T-helper 1 cell treated with Interleukin-12 subunit alpha and Interleukin-12 subunit beta and Interleukin-4 antibody, amounts not matched to agents 30 μg/mL and 1 μg/mL, for 36 hours (primary cell): Measurements from ENCODE around the gene TNFRSF14.
"Not testable (repeated sequence)": the region's sequence is repeated elsewhere in the genome, so short reads cannot be mapped to it uniquely, and the experiment has no call there.

ENCODE experiments used
- H3K27ac Mint-ChIP-seq: one replicate; pipeline ENCODE4 v1.8.0; 2021; ENCODE audit warnings: mild to moderate bottlenecking, mixed read lengths
- H3K27me3 Mint-ChIP-seq: one replicate; pipeline ENCODE4 v1.8.0; 2021; ENCODE audit warnings: low read depth, mixed read lengths
- H3K36me3 Mint-ChIP-seq: one replicate; pipeline ENCODE4 v1.8.0; 2021; ENCODE audit warnings: low read depth, mixed read lengths
- H3K4me1 Mint-ChIP-seq: one replicate; pipeline ENCODE4 v1.8.0; 2021; ENCODE audit warnings: low read depth, mixed read lengths
- H3K4me3 Mint-ChIP-seq: one replicate; pipeline ENCODE4 v1.8.0; 2021; ENCODE audit warnings: mild to moderate bottlenecking, moderate library complexity, mixed read lengths
- H3K9me3 Mint-ChIP-seq: one replicate; pipeline ENCODE4 v1.8.0; 2021; ENCODE audit warnings: mixed read lengths

TNFRSF14 gene

DNA sequence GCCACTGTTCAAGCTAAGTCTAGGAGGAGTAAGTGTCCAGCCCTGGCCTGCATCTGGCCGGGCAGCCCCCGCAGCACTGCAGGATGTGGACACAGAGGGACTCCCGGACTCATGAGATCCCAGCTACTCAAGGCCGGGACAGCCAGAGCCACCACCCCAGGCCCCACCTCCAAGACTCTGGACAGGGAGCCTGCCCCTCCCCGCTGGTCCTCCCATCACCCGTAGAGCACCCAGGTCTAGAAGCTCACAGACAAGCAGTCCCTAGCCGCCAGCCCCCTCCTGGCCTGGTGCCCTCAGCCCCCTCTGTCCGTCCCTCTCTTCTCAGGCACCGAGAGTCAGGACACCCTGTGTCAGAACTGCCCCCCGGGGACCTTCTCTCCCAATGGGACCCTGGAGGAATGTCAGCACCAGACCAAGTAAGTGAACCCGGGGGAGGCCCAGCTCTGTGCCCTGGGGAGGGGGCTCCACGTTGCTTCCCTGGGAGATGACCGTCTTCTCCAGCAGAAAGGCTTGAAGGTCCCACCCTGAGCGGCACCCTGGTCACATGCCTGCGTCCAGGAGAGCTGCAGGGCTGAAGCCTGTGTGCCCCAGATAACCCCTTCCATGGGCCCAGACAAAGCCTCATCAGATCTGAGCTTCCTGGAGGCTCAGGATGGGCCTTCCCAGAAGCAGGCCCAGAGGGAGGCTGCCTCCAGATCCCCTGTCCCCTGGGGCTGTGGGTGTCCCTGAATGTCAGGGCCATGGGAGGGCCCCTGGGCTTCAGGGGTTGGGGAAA is 4.3 kb downstream of the TNFRSF14 start:
- H3K27me3 Mint-ChIP-seq: no peaks in the 10 kb centered on the region
- peaks cover 9% of the 10 kb centered on the region for H3K4me1 Mint-ChIP-seq
- H3K4me3 Mint-ChIP-seq: no peak overlapping the region
- H3K27ac Mint-ChIP-seq: no peak overlapping the region
- H3K36me3 Mint-ChIP-seq: peaks cover 23% of the 10 kb centered on the region
- H3K9me3 Mint-ChIP-seq: no peaks in the 10 kb centered on the region

DNA sequence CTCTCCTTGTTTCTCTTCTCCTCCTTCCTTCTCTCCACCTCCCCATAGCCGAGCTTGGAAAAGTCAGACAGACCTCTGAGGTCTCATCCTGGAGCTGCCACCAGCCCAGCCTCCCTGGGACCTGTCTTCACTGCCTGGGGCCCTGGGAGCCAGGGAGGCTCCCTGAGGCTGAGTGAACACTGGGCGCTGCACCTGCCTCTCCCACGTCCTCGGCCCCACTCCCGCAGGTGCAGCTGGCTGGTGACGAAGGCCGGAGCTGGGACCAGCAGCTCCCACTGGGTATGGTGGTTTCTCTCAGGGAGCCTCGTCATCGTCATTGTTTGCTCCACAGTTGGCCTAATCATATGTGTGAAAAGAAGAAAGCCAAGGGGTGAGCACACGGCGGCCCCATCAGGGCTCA is 5.3 kb downstream of the TNFRSF14 start:
- Mint-ChIP-seq H3K4me3 (peak overlapping the region; percentile 22), H3K36me3 (peaks cover 20% of the 10 kb centered on the region), H3K27ac (no peak overlapping the region), H3K27me3 (no peaks in the 10 kb centered on the region), H3K4me1 (peaks cover 5% of the 10 kb centered on the region), H3K9me3 (no peaks in the 10 kb centered on the region)

DNA sequence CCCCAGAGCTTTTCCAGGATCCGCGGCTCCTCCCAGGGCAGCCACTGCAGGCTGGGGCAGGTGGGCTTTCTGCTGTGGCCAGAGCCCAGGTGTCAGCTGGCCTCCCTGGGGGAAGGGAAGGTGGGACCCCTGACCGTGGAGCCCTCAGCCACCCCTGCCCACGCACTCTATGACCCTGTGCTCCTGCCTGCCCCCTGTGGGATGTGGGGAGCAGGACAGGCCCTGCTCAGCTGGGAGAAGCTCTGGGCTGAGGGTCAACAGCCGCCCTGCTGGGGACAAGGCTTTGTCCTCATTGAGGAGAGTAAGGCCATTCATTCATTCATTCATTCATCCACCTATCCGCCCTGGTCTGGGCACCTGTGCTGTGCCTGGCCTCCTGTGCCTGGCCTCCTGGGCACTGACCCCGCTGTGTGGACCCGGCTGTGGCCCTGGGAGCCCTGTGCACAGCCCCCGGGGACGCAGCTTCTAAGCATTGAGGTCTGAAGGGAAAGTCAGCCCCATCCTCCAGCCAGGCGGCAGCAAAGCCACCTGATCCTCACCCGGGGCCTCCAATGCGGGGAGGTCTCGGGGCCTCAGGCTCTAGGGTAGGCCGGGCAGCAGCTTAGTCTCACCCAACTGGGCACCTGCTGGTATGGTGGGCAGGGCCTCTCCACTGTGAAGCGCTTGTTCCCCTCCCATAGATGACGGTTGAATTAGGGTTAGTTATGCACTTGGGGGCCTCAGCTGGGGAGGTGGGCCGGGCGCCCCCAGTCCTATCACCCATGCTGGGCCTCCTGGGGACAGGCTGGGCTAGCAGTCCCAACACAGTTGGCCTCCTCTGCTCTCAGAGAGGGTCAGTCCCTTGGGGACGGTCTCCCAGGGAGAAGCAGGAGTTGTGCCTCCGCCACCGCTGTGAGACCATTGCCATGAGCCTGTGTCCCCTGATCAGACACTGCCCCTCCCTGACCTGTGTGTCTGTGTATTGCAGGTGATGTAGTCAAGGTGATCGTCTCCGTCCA is 6.0 kb downstream of the TNFRSF14 start:
- no peak overlapping the region for H3K27ac Mint-ChIP-seq
- peaks cover 16% of the 10 kb centered on the region for H3K36me3 Mint-ChIP-seq
- peaks cover 5% of the 10 kb centered on the region for H3K4me1 Mint-ChIP-seq
- H3K4me3 Mint-ChIP-seq: no peak overlapping the region
- H3K9me3 Mint-ChIP-seq: no peaks in the 10 kb centered on the region
- H3K27me3 Mint-ChIP-seq: no peaks in the 10 kb centered on the region

DNA sequence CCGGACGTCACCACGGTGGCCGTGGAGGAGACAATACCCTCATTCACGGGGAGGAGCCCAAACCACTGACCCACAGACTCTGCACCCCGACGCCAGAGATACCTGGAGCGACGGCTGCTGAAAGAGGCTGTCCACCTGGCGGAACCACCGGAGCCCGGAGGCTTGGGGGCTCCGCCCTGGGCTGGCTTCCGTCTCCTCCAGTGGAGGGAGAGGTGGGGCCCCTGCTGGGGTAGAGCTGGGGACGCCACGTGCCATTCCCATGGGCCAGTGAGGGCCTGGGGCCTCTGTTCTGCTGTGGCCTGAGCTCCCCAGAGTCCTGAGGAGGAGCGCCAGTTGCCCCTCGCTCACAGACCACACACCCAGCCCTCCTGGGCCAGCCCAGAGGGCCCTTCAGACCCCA is 7.0 kb downstream of the TNFRSF14 start:
- H3K4me1 Mint-ChIP-seq: peaks cover 3% of the 10 kb centered on the region
- H3K27ac Mint-ChIP-seq: no peak overlapping the region
- peaks cover 10% of the 10 kb centered on the region for H3K36me3 Mint-ChIP-seq
- H3K27me3 Mint-ChIP-seq: no peaks in the 10 kb centered on the region
- no peak overlapping the region for H3K4me3 Mint-ChIP-seq
- no peaks in the 10 kb centered on the region for H3K9me3 Mint-ChIP-seq

DNA sequence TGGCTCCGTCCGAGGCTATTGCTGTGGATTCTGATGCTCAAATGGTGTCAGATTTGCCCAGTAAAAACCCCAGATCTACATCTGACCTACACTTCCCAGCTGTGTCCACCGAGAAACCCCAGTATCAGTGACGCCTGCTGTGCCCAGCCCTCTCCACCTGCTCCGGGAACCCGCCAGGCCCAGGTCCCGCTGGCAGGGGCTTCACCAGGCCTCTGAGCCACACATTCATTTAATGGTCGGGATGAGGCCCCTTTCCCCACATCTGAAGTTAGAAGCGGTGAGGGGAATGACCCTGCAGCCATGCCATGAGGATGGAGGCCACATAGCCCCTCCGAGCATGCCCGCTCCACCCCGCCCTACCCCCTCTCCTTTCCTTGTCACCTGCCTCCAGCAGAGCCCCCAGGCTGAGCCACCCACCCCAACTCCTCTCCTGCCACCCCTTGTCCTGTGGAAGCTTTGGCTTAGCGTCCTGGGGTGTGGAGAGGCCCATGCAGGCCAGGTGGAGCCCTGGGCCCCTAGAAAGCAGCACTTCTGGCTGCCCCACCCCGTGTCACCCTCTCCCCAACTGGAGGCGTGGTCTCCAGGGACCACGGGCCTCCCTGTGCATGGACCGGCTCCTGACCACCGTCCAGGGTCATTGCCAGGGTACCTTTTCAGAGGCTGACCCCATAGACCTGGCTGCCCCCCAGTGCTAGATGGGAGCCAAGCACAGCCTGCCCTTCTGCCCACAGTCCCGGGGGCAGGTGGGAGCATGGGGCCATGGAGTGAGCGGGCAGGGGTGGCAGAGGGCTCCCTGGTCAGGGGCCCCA is 8.0 kb downstream of the TNFRSF14 start:
- H3K9me3 Mint-ChIP-seq: no peaks in the 10 kb centered on the region

DNA sequence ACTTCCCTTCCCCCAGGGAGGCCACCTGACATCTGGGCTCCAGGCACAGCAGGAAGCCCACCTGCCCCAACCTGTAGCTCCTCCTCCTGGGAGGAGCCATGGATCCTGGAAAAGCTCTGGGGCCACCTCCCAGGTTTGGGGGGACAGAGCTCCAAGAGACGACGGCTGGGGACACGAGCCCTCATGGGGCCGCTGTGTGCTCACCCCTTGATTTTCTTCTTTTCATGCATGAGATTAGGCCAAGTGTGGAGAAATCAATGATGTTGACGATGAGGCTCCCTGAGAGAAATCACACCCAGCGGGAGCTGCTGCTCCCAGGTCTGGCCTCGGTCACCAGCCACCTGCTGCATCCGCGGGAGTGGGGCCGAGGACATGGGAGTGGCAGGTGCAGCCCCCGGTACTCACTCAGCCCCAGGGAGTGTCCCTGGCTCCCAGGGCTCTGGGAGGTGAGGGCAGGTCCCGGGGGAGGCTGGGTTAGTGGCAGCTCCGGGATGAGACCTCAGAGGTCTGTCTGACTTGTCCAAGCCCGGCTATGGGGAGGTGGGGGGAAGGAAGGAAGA is 8.7 kb downstream of the TNFRSF14 start:
- H3K27me3 Mint-ChIP-seq: no peaks in the 10 kb centered on the region
- H3K36me3 Mint-ChIP-seq: peaks cover 7% of the 10 kb centered on the region
- peak overlapping the region; percentile 65 for H3K27ac Mint-ChIP-seq
- H3K4me1 Mint-ChIP-seq: no peaks in the 10 kb centered on the region
- no peak overlapping the region for H3K4me3 Mint-ChIP-seq
- H3K9me3 Mint-ChIP-seq: no peaks in the 10 kb centered on the region

More for the DNA sequence above, 8.0 kb downstream of the TNFRSF14 start:
- Mint-ChIP-seq H3K27me3 (no peaks in the 10 kb centered on the region), H3K27ac (no peak overlapping the region), H3K4me3 (no peak overlapping the region), H3K36me3 (peaks cover 6% of the 10 kb centered on the region), H3K4me1 (no peaks in the 10 kb centered on the region)

DNA sequence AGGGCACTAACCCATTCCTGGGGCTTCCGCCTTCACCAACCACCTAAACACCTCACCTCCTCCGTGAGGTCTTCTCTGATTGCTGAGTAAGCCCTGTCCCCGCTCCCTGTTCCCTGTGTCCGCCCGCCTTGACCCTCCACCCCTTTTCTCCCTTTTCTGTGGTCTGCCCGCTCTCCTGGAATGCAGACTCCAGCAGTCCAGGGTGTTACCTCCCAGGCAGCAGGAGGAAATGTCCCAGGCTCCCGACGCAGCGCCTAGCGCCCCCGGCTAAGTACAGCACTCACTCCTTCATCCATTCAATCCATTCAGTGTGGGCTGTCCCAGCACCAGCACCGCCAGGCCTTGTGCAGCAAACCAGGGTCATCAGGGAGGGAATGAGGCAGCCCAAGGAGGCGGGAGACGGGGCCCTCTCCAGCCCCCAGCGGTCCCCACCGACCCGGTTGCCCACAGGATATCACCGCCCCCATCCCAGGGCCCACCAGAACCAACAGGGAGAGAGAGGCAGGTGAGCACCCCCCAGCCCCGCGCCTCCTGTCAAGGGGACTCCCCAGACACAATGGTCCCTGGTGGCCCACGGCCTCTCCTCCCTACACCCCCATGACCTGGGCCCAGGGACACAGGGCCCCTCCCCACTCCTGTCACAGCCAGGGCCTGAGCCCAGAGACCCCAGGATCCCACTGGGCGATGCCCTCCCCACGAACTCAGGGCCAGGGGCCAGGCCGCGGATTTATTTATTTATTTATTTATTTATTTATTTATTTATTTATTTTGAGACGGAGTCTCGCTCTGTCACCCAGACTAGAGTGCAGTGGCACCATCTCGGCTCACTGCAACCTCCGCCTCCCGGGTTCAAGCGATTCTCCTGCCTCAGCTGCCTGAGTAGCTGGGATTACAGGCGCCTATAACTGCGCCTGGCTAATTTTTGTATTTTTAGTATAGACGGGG is 10.2 kb downstream of the TNFRSF14 start:
- no peaks in the 10 kb centered on the region for H3K4me1 Mint-ChIP-seq
- no peaks in the 10 kb centered on the region for H3K27me3 Mint-ChIP-seq
- peaks cover 6% of the 10 kb centered on the region for H3K9me3 Mint-ChIP-seq
- no peak overlapping the region for H3K27ac Mint-ChIP-seq
- no peak overlapping the region for H3K4me3 Mint-ChIP-seq
- H3K36me3 Mint-ChIP-seq: peaks cover 10% of the 10 kb centered on the region

DNA sequence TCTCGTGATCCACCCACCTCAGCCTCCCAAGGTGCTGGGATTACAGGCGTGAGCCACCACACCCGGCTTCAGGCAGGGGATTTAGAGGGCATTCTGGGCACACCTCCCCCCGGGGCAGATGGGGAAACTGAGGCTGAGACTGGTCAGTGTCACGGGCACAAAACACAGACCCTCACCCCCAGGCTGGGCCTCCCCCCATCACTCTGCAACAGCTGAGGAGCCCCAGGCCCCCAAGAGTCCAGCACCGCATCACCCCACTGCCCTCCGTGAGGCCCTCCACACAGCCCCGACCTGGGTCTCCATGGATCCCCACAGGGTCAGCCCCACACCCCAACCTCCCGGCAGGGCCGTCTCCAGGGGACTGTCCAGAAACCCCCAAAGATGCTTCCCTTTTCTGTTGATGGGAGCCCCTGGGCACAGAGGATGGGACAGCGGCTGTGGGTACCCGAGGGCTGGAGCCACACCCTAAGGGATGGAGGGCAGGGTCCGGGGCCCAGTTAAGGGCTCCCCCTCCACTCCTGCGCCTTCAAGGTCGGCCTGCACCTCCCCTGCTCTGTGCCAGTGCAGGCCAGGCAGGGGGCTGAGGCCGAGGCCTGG is 11.0 kb downstream of the TNFRSF14 start:
- no peak overlapping the region for H3K4me3 Mint-ChIP-seq
- no peaks in the 10 kb centered on the region for H3K27me3 Mint-ChIP-seq
- no peak overlapping the region for H3K27ac Mint-ChIP-seq
- no peaks in the 10 kb centered on the region for H3K4me1 Mint-ChIP-seq
- H3K36me3 Mint-ChIP-seq: peaks cover 7% of the 10 kb centered on the region
- H3K9me3 Mint-ChIP-seq: peaks cover 6% of the 10 kb centered on the region

DNA sequence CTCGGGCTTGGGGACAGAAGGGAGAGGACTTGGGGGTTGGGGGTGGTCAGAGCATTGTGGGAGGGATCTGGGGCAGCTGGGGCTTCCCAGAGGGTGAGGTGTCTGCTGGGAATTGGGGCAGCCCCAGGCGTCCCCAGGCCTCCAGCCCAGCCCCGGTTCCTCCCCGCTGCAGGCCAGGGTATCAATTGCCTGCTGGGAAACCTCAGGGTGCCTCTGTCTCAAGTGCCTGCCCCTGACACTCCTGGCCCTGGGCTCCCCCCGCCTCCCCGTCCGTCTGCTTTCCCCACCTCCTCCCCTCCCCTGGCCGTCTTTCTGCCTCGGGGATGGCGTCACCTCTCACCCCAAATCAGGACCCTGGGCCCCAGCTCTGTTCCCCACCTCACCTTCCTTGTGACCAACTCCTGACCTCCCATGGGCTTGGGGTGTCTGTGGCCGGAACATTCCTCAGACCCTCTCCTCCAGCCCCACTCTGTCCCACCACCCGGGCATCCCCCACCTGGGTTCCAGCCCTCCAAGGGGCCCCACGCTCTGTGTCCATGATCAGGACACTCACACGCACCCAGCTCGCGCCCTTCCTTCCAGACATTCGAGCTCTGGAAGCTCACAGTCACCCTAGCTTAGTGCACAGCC is 12.1 kb downstream of the TNFRSF14 start:
- Mint-ChIP-seq H3K9me3 (peaks cover 16% of the 10 kb centered on the region), H3K36me3 (peaks cover 14% of the 10 kb centered on the region)
- not testable (repeated sequence) for H3K4me1 Mint-ChIP-seq, H3K27me3 Mint-ChIP-seq, H3K27ac Mint-ChIP-seq, H3K4me3 Mint-ChIP-seq

DNA sequence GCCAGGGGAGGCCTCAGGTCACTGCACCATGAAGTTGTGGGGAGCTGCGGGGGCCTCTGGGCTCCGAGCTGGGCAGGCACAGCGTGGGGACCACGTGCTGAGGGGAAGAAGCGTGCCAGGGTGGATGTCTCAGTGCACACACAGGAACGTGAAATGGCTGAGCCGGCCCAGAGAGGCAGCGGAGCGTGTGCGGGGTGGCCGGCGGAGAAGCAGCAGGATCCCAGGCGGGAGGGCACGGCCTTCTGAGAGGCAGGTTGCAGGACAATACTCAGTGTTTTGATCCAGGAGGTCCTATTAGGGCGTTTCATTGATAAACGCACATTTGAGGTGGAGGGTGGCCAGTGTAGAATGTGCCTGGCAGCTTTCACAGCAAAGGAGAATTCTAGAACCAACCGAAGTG is 12.9 kb downstream of the TNFRSF14 start:
- Mint-ChIP-seq H3K4me1 (peaks cover 7% of the 10 kb centered on the region), H3K9me3 (peaks cover 24% of the 10 kb centered on the region), H3K4me3 (no peak overlapping the region), H3K36me3 (peaks cover 21% of the 10 kb centered on the region), H3K27me3 (no peaks in the 10 kb centered on the region), H3K27ac (no peak overlapping the region)

DNA sequence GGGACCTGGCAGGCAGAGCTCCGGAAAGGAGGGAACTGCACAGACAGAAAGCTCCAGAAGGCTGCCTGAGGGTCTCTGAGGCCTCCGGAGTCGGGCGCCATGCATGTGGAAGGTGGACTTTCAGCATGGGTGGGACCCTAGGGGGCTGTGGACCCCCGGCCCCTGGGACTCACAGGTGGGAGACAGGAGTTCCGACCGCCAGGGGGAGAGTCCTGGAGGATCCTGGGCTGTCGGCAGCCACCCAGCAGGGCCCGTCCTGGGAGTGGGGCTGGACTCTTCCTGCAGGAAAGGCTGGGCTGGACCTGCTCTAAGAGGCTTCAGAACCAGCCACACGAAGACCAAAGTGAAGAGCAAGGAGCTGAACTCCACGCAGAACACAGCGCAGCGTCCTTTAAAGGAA is 13.5 kb downstream of the TNFRSF14 start:
- not testable (repeated sequence) for H3K27me3 Mint-ChIP-seq, H3K27ac Mint-ChIP-seq, H3K4me3 Mint-ChIP-seq, H3K4me1 Mint-ChIP-seq
- peaks cover 23% of the 10 kb centered on the region for H3K36me3 Mint-ChIP-seq
- H3K9me3 Mint-ChIP-seq: peaks cover 27% of the 10 kb centered on the region

DNA sequence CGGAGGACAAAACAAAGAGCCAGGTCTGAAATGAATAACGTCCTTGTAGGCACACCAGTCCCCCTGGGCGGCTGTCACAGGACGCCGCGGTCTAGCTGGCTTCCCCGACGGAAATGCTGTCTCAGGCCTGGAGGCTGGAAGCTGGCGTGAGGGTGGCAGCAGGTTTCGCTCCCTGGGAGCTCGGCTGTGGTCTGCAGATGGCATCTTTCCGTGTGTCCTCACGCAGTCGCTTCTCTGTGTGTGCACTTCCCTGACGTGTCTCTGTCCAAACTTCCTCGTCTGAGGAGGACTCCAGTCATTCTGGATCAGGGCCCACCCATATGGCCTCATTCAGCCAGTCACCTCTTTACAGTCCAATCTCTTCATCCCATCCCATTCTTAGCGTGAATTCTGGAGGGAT is 14.2 kb downstream of the TNFRSF14 start:
- Mint-ChIP-seq H3K27ac (no peak overlapping the region), H3K4me1 (peaks cover 9% of the 10 kb centered on the region), H3K9me3 (peaks cover 27% of the 10 kb centered on the region), H3K4me3 (no peak overlapping the region), H3K36me3 (peaks cover 23% of the 10 kb centered on the region), H3K27me3 (no peaks in the 10 kb centered on the region)

DNA sequence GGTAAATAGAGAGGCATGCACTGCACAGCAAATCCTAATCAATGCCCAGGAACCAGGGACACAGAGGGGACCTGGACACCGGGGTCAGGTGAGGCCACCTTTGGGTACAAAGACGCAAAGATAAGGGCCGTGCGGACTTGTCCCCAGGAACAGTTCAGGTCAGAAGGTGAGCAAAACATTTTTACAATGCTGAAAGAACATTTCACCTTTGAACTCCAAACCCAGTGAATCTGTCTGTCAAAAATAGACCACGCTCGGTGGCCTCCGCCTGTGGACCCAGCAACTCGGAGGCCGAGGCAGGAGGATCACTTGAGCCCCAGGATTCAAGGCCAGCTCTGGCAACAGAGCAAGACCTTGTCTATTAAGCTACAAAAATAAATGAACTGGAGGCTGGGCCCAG is 15.2 kb downstream of the TNFRSF14 start:
- Mint-ChIP-seq H3K9me3 (peaks cover 27% of the 10 kb centered on the region), H3K27ac (no peak overlapping the region), H3K27me3 (no peaks in the 10 kb centered on the region), H3K4me1 (peaks cover 17% of the 10 kb centered on the region), H3K4me3 (no peak overlapping the region), H3K36me3 (peaks cover 23% of the 10 kb centered on the region)
